Lower lobe of right lung (tissue), 2 donors: ENCODE measurements around the gene SLC1A7. TPM values are rescaled to one million over a fixed set of nuclear protein-coding genes. Genes with fewer than 3 reads are reported as not detected.

Source experiments
- ATAC-seq, 2 donors: fragments of 200-7000 bp; cut with Tn5 transposase; one replicate each; pipeline ENCODE4 v1.9.1; 2020 to 2022; ENCODE audit warnings: mild to moderate bottlenecking in 2 of 2, moderate library complexity in 2 of 2
- DNase-seq: peaks from one replicate; pipeline ENCODE4 v3.0.0-alpha.2; 2020
- H3K27ac ChIP-seq: fragments of 200-600 bp; one replicate; pipeline ENCODE4 v1.8.0; 2022
- H3K27me3 ChIP-seq: fragments of 200-600 bp; one replicate; pipeline ENCODE4 v1.8.0; 2022; ENCODE audit warnings: low read depth
- H3K36me3 ChIP-seq: fragments of 200-600 bp; one replicate; pipeline ENCODE4 v1.8.0; 2022; ENCODE audit warnings: mild to moderate bottlenecking
- H3K4me1 ChIP-seq: fragments of 200-600 bp; one replicate; pipeline ENCODE4 v1.8.0; 2022
- H3K4me3 ChIP-seq: fragments of 200-600 bp; one replicate; pipeline ENCODE4 v1.8.0; 2022; ENCODE audit warnings: mild to moderate bottlenecking
- H3K9me3 ChIP-seq: fragments of 200-600 bp; one replicate; pipeline ENCODE4 v1.8.0; 2022
- intact Hi-C: fragments of 100-400 bp; cut with DNase I; formaldehyde crosslinking; loops from one replicate; pipeline ENCODE4 v1.11.0; 2022
- total RNA-seq: library from RNA; stranded (reverse); fragmentation: NEBNext Ultra II Directional; extraction: Animal tissue kit (Norgen Biotek cat#: 25700); gene quantifications from one replicate; pipeline ENCODE4 v1.2.1, GENCODE V29; 2021
- TF ChIP-seq, protein P1 (sequence below): fragments of 200-600 bp; IDR thresholded peaks from one replicate; pipeline ENCODE4 v1.8.0; 2022; ENCODE audit warnings: antibody characterized with exemption, mild to moderate bottlenecking
- donor health status: DM: no; HTN: yes; CAD: no; lungs with severe emphysema.

SLC1A7 gene
- total RNA-seq, 1 donor from 2014 or later: 0.68 TPM

DNA sequence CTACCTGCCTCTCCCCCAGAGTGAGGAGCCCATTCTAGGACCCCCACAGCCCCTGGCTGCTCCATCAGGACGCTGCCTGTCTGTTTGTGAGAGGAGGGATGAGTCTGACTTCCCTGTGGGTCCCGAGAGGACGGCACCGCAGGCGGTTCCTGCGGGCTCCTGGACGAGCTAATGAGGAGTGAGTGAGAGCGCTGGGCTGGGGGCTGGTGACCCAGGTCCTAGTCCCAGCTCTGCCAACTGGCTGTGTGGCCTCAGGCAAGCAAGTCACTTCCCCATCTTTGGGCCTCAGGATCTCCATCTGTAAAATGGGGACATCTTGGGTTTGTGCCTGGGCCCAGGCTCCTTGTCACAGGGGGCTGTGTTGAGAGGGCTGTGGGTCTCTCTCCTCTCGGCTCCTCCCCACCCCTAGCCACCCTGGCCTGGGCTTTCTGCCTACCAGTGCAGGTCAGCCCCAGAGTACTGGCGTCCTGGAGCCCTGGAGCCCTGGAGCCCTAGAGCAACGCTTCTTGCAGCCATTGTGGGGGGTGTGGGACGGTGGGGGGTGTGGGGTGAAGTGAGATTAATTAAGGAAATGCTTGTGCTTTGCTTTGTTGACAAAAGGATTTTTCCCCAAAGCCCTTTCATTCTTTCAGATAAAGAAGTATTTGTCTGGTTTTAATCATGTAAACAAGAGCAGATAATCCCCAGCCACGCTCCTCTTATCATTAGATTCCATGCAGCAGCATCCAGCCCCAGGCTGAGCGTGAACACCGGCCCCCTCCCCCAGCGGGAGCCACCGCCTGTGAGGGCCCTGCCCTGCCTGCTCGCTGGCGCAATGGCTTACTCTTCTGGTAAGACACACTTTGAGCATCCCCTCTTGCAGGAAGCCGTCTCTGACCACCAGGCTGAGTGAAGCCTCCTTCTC lies 26.8 kb downstream of the SLC1A7 start:
- intact Hi-C loops: no loop called here
- H3K27ac ChIP-seq: peak overlapping the region; percentile 6
- H3K36me3 ChIP-seq: no peaks in the 10 kb centered on the region
- no peak for ATAC-seq
- H3K4me3 ChIP-seq: no peak overlapping the region
- no peaks in the 10 kb centered on the region for H3K27me3 ChIP-seq
- TF ChIP-seq, protein P1, sequence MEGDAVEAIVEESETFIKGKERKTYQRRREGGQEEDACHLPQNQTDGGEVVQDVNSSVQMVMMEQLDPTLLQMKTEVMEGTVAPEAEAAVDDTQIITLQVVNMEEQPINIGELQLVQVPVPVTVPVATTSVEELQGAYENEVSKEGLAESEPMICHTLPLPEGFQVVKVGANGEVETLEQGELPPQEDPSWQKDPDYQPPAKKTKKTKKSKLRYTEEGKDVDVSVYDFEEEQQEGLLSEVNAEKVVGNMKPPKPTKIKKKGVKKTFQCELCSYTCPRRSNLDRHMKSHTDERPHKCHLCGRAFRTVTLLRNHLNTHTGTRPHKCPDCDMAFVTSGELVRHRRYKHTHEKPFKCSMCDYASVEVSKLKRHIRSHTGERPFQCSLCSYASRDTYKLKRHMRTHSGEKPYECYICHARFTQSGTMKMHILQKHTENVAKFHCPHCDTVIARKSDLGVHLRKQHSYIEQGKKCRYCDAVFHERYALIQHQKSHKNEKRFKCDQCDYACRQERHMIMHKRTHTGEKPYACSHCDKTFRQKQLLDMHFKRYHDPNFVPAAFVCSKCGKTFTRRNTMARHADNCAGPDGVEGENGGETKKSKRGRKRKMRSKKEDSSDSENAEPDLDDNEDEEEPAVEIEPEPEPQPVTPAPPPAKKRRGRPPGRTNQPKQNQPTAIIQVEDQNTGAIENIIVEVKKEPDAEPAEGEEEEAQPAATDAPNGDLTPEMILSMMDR: no peak
- peaks cover 7% of the 10 kb centered on the region for H3K4me1 ChIP-seq
- H3K9me3 ChIP-seq: peaks cover 5% of the 10 kb centered on the region
- DNase-seq: no peak

DNA sequence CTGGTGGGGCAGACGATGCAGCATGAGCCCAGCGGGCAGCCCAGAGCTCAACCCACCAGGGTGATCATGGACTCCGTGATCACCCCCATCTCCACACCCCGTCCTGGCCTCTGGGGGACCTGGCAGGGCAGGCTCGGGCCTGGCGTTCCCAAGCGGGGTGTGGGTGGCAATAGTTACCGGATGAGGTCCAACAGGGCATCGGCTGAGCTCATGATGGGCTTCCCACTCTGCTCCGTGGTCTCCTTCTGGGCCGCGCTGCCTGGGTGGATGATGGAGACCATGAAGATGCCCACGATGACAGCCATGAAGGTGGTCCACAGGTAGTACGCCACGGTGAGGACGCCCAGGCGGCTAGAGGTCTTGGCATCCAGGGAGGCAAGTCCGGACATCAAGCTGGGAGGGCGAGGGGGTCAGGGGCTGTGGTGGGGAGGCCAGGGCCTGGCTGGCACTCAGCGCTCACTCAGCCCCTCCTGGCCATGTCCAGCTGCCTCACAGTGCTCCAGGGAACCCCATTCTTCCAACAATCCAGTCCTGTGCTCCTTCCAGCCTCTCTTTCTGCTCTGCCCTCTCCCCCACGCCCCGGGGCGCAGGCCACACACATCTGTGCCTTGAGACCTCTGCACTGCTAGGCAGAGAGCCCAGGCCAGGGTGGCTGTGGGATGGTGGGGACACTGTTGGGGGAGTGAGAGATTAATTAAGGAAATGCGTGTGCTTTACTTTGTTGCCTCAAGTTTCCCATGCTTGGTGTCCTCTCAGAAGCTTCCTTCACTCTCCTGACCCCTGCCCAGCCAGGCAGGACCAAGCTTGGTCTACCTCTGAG lies 27.6 kb downstream of the SLC1A7 start:
- intact Hi-C loops: no loop called here
- Histone ChIP-seq H3K4me1 (peaks cover 15% of the 10 kb centered on the region), H3K4me3 (no peak overlapping the region), H3K36me3 (no peaks in the 10 kb centered on the region), H3K27me3 (no peaks in the 10 kb centered on the region), H3K27ac (peak overlapping the region; percentile 6), H3K9me3 (peaks cover 5% of the 10 kb centered on the region)
- no peak for ATAC-seq
- TF ChIP-seq, protein P1: no peak
- no peak for DNase-seq

GRCh38 chr1:53114090-53114489 lies 28.3 kb downstream of the SLC1A7 start:
- no peak overlapping the region for H3K27ac ChIP-seq

DNA sequence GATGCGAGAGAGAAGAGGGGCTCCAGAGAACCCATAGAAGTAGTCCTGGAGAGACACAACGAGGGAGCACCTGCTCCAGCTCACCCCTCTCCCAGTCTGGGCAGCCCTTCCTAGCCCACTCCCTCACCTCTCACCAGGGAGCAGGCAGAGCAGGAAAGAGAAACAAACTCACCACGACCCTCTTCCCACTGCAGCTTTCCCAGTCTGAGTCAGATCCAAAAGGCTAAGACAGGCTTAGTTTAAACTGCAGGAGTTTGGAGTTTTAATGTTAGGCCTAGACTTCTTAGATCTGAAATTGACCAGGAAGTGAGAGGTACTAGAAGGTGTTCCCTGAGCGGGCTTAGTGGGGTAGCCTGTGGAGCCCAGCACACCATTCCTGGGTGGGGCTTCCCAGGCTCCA lies 29.6 kb downstream of the SLC1A7 start:
- Histone ChIP-seq H3K27me3 (no peaks in the 10 kb centered on the region), H3K4me1 (peaks cover 31% of the 10 kb centered on the region)
- TF ChIP-seq, protein P1: no peak

More at GRCh38 chr1:53114090-53114489, 28.3 kb downstream of the SLC1A7 start:
- ATAC-seq (no peak), DNase-seq (no peak)
- TF ChIP-seq, protein P1: no peak
- peaks cover 22% of the 10 kb centered on the region for H3K4me1 ChIP-seq
- H3K4me3 ChIP-seq: no peak overlapping the region
- intact Hi-C loops: no loop called here
- H3K9me3 ChIP-seq: peaks cover 5% of the 10 kb centered on the region
- no peaks in the 10 kb centered on the region for H3K36me3 ChIP-seq
- H3K27me3 ChIP-seq: no peaks in the 10 kb centered on the region

DNA sequence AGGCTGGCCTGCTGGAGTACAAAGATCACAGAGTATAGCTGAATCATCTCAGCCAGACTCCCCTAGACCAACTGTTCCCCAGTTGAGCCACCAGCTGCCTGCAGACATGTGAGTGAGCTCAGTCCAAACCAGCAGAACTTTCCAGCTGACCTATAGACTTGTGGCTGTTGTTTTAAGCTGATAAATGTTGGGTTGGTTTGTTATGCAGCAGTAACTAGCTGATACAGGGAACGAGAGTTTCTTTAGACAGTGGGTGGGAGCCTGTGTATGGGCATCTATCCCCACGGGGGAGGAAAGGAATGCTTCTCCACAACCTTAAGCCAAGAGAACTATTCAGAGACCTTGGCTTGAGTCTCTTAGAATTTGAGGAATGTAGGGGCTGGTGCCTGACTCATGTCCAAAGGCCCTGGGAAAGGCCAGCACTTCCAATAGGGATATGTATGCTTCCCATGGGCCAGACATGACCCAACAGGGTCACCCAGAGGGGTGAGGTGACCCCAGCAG lies 30.1 kb downstream of the SLC1A7 start:
- no peak for ATAC-seq
- Histone ChIP-seq H3K4me3 (no peak overlapping the region), H3K36me3 (no peaks in the 10 kb centered on the region), H3K27me3 (no peaks in the 10 kb centered on the region), H3K9me3 (peaks cover 5% of the 10 kb centered on the region), H3K4me1 (peaks cover 36% of the 10 kb centered on the region), H3K27ac (no peak overlapping the region)
- no peak for DNase-seq
- intact Hi-C loops: no loop called here
- TF ChIP-seq, protein P1: no peak

More for the DNA sequence above, 29.6 kb downstream of the SLC1A7 start:
- peaks cover 5% of the 10 kb centered on the region for H3K9me3 ChIP-seq
- intact Hi-C loops: no loop called here
- H3K27ac ChIP-seq: no peak overlapping the region
- H3K4me3 ChIP-seq: no peak overlapping the region
- ATAC-seq: no peak
- DNase-seq: no peak
- no peaks in the 10 kb centered on the region for H3K36me3 ChIP-seq
